ENCODE measurements around the gene KIF27.
"Not testable (repeated sequence)": the region's sequence is repeated elsewhere in the genome, so short reads cannot be mapped to it uniquely, and the experiment has no call there.

The KIF27 gene

DNA sequence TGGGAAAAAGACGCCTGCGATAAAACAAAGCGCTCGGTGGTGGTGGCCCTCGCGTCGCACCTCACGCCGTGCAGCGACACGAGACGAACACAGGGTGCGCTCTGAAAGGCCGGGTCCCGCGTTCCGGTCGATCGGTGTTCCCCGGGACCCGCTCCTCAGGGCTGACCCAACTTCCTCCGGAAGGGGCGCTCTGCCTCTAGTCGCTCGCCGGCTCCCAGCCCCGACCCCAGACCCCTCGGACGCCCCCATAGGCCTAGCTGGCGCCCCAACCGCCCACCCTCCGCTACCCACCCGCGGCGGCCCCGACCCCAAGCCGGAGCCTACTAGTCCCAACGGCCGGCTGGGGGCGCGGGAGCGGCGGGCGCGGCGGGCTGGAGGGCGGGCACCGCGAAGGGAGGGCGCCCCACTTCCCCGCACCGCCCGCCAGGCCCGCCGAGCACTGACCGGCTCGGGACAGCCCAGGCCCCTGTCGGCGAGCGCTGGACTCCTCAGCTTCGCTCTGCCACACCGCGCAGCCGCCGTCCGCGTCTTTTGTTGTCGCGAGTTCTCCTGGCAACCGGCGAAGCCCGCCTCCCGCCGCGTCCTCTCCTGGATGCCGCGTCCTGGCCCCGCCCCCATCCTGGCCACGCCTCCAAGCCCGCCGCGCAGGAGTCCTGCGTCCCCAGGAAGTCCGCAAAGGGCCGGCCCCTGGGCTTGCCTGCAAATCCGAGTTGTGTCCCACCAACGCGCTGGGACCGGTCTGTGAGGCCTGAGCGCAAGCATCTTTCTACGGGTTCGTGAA is at the start of gene KIF27:
Gene KIF27 (minus strand): TSS at position 506 of the 781 bp plus-strand sequence. CDS start 5,841 bp downstream, outside the sequence.
- DNase-seq: peak; percentile 53

- DNase-seq: no peak
These were observed 48.4 kb upstream of the KIF27 start for GRCh38 chr9:83969602-83970001.

DNA sequence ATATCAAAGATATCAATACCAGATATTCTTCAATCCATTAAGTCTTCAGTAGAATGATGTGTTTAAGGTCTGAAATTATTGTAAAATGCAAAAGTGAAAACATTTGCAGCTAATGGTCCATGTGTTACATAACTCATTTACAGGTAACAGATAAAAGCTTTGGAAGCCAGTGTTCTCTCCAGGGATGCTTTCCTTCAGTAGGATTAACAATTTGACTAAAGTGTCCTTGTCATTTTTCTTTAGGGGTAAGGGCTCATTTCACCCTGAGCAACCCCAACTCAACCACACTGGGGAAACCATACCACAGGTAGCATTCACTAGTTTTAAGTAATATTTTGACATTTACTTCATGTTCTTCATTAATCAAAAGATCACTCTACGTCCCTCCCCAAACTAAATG is 45.8 kb upstream of the KIF27 start:
- no peak for DNase-seq

DNA sequence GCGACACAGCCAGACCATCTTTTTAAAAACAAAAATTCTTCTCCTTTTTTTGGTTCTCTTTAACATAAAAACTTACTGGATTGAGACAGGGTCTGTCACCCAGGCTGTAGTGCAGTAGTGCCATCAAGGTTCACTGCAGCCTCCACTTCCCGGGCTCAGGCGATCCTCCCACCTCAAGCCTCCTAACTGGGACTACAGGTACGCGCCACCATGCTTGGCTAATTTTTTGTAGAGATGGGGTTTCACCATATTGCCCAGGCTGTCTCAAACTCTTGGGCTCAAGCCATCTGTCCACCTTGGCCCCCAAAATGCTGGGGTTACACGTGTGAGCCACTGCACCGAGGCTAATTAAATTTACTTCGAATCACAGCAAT is 45.0 kb upstream of the KIF27 start:
- no peak for DNase-seq

DNA sequence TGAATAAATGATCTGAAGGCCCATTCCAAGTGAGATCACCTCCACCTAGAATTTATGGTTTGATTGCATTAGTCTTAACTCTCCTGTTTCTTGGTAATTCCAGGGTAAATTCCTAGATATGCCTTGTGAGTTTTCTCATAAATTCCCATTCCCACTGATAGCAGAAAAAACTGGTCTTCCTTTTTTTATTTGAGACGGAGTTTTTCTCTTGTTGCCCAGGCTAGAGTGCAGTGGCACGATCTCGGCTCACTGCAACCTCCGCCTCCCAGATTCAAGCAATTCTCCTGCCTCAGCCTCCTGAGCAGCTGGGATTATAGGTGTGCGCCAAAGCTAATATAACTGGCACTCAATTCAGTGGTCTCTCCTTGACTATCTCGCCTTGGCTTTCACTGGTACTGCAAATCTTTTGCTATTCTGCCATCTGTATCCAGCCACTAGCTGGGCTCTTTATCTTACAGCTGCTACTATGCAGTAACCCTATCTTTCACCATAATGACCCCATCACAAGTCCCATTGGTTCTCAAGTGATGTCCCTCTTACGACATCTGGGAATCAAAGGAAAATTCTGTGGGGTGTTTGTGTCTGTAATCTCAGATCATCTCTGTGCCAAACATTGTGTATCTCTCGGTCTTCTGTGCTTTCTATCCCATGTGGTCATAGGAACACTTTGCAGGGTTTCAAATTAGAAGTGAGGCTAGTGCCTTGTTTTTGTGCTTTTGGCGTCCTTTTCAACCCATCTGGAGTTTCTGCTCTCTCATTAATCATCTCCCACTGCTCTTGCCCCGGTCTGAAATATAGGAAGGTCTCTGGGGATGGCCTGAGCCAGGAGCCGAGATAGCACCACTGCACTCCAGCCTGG is 44.3 kb upstream of the KIF27 start:
- no peak for DNase-seq

DNA sequence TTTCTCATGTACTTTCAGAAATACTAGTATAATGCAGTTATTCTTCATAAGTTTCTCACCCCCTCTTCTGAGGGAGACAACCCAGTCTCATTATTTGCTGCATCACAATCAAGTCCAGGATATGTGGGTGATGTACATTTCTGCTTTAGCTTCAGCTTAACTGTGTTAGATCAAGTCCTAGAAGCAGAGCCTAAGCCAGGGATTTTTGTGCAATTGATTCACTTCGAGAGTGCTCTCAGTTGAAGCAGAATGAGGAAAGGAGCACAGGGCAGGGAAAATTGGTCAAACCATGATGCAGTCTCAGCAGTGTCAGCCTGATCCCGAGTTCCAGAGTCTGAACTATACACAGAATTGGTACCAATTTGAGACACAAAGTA is 43.7 kb upstream of the KIF27 start:
- no peak for DNase-seq

- DNase-seq: no peak
These were observed 40.9 kb upstream of the KIF27 start for GRCh38 chr9:83962165-83962564.

DNA sequence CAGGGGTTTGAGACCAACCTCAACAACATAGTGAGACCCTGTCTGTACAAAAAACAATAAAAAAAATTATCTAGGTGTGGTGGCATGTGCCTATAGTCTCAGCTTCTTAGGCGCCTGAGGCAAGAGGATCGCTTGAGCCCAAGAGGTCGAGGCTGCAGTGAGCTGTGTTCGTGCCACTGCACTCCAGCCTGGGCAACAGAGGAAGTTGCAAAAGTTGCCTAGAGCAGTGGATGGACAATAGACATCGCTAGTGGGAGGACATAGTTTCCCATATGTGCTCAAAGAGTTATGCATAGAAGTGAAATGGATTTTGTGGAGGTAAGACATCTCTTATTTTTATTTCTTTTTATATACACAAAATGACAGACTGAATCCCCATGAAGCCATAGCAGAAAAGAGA is 39.8 kb upstream of the KIF27 start:
- no peak for DNase-seq

DNA sequence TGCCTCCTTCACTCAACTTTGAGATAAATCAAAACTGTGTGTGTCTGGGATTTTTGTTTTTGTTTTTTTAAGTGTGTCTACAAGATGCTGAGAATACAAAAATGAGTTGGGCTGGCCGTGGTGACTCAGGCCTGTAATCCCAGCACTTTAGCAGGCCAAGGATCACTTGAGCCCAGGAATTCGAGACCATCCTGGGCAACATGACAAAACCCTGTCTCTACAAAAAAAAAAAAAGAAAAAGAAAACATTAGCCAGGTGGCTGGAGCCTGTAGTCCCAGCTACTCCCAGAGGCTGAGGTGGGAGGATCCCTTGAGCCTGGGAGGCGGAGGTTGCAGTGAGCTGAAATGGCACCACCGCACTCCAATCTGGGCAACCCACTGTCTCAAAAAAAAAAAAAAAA is 37.8 kb upstream of the KIF27 start:
- DNase-seq: no peak

DNA sequence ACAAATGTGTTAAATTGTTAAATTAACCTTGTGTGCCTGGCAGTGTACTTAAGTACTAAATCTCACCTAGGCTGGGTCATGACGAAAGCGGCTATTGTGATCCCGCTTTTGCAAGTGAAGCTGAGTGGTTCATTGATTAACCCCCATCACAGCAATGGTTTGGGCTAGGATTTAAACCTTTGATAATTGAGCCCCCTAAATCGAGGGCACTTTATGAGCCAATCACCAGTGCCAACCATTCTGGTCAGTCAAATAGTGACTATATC is 35.9 kb upstream of the KIF27 start:
- no peak for DNase-seq

GRCh38 chr9:83956436-83957247 is 35.4 kb upstream of the KIF27 start:
- DNase-seq: no peak

GRCh38 chr9:83956086-83956435 is 34.8 kb upstream of the KIF27 start:
- DNase-seq: no peak

DNA sequence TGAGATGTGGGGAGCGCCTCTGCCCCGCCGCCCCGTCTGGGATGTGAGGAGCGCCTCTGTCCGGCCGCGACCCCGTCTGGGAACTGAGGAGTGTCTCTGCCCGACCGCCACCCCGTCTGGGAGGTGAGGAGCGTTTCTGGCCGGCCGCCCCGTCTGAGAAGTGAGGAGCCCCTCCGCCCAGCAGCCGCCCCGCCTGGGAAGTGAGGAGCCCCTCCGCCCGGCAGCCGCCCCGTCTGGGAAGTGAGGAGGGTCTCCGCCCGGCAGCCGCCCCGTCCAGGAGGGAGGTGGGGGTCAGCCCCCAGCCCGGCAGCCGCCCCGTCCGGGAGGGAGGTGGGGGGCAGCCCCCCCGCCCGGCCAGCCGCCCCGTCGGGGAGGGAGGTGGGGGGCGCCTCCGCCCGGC is 26.9 kb upstream of the KIF27 start:
- not testable (repeated sequence) for DNase-seq

DNA sequence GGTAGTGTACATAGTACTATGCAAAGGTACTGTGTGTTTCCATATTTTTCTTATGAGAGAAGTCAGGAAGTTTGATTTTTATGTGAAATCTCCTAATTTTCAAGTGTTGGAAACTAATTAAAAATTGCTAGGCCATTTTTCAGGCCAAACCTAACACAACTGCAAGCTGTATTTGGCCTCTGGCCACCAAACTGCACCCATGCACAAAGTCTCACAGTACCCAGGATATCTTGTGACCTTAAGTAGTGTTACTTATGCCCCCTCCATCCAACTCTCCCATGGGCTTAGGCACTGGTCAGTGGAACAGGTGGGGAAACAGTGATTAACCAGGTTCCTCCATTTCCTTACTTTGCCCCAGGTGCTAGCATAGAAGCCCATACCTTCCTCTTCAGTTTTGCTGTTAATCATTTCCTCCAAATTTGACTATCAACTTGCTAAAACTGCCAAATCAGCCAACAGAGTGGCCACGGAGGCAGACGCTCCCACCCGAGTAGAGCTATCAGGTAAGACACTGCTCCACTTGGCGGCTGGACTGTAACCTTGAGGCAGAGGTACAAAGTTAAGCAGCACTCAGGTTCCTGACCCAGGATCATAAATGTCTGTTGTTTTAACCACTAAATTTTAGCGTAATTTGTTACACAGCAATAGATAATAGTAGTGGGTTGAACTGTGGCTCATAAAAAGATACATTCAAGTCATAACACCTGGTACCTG is 19.5 kb upstream of the KIF27 start:
- no peak for DNase-seq

GRCh38 chr9:83937861-83938455 is 16.7 kb upstream of the KIF27 start:
- DNase-seq: no peak

DNA sequence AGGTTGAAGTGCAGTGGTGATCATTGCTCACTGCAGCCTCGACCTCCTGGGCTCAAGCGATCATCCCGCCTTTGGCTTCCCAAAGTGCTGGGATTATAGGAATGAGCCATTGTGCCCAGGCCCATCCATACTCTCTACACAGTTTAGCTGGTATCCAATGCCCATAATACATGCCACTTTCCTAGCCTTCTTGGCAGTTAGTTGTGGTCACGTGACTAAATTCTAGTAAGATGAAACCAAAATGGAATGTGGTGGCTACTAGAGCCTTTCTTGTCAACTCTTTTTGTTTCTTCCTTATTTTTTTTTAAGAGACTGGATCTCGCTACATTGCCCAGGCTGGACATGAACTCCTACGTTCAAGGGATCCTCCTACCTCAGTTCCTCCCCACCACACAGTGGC is 15.3 kb upstream of the KIF27 start:
- no peak for DNase-seq

DNA sequence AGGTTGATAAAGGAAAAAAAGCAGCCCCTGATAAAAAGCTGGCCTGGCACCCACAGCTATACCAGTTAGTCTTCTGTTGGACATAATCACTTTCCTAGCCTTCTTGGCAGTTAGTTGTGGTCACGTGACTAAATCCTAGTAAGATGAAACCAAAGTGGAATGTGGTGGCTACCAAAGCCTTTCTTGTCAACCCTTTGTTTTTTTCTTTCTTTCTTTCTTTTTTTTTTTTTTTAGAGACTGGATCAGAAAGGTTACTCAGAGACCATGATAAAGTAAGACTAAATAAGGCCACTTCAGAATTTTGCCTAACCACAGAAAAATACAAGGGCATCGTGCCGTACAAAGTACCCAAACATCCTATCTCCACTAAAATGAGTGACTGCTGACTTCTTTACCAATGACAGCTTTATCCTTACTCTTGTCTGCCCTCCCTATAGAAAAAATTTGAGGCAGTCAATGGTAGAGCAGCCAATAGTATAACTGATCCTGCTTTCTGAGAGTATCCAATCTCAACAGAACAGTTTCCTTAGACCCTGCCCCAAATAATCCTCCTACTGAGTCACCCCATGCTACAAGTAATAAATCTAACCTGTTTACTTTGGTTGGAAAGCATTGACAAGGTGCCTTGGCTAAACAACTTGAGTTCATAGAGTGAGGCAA is 14.2 kb upstream of the KIF27 start:
- DNase-seq: no peak

- DNase-seq: no peak
These were observed 13.5 kb upstream of the KIF27 start for GRCh38 chr9:83934569-83935275.

DNA sequence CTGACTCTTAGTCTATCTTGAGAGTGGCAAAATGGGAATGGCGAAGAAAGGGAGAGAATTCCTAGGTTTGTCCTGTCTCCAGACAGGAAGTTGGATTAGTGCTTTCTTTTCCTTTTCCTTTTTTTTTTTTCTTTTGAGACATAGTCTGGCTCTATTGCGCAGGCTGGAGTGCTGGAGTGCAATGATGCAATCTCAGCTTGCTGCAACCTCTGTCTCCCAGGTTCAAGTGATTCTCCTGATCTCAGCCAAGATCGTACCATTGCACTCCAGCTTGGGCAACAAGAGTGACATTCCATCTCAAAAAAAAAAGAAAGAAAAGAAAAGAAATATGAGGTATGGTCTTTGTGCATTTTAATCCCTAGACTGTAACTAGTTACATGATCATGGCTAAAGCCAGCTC is 12.6 kb upstream of the KIF27 start:
- no peak for DNase-seq

GRCh38 chr9:83932851-83933250 is 11.6 kb upstream of the KIF27 start:
- DNase-seq: no peak

DNA sequence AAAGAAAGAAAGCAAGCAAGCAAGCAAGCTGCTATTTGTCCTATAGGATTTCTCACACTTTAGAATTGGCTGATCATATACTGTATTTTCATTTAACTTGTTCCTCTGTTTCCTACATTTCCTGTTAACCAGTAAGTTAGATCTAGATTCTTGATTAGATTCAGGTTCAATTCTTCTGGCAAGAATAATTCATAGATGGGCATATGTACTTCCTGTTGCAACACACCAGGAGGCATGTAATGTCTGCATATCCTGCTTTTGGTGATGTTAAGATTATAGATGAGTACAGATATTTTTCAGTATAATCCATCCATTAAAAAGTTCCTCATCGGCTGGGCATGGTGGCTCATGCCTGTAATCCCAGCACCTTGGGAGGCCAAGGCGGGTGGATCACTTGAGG is 10.8 kb upstream of the KIF27 start:
- DNase-seq: no peak

GRCh38 chr9:83930881-83931280 is 9.6 kb upstream of the KIF27 start:
- DNase-seq: no peak
